NT2/D1 (cell line): Measurements from ENCODE around the gene TBC1D5.

Experiments used
- SUZ12 ChIP-seq: IDR thresholded peaks from 2 replicates; pipeline ENCODE4 v1.6.1; 2011; ENCODE audit not compliant: insufficient read length, insufficient read depth; ENCODE audit errors: extremely low read depth
- YY1 ChIP-seq: IDR thresholded peaks from 2 replicates; pipeline ENCODE4 v1.6.1; 2011; ENCODE audit not compliant: insufficient read length, insufficient read depth
- ZNF274 ChIP-seq: IDR thresholded peaks from 2 replicates; pipeline ENCODE4 v1.6.1; 2011; ENCODE audit warnings: mild to moderate bottlenecking, low read depth, low read length

- TF ChIP-seq YY1 (no peak), ZNF274 (no peak), SUZ12 (no peak)
Observed at GRCh38 chr3:17642474-17642873, 100.0 kb downstream of the TBC1D5 start.
